Naive thymus-derived CD4-positive, alpha-beta T cell (primary cell): Measurements from ENCODE around the gene CBLB. TPM values are rescaled to one million over a fixed set of nuclear protein-coding genes. Genes with fewer than 3 reads are reported as not detected.

Experiments used
- ATAC-seq: fragments of 150-1000 bp; cut with Tn5 transposase; 2 replicates; pipeline ENCODE4 v1.10.0; 2021; ENCODE audit warnings: mild to moderate bottlenecking, moderate library complexity
- CTCF ChIA-PET: fragments of 350-600 bp; sonication (Branson Sonifier 250); formaldehyde crosslinking; loops from one replicate; lab custom pipeline; 2021; ENCODE audit warnings: antibody characterized with exemption; lab: Charles Lee
- POLR2A ChIA-PET: fragments of 350-600 bp; sonication (Branson Sonifier 250); formaldehyde crosslinking; loops from one replicate; lab custom pipeline; 2021; ENCODE audit warnings: antibody characterized with exemption, inconsistent platforms; lab: Charles Lee
- DNase-seq, 9 donors: peaks; one replicate each; pipeline versions ENCODE4 v3.0.0 to v3.0.0-alpha.2; 2020 to 2022; ENCODE audit warnings: mixed read lengths in 1 of 9
- H3K27ac ChIP-seq: one replicate; pipeline ENCODE4 v1.7.0; 2013; ENCODE audit warnings: mild to moderate bottlenecking, low read depth, low read length, moderate library complexity
- H3K27me3 ChIP-seq, 2 donors: one replicate each; pipeline ENCODE4 v1.7.0; 2013; ENCODE audit warnings: low read length in 2 of 2, mild to moderate bottlenecking in 2 of 2, moderate library complexity in 2 of 2; ENCODE audit not compliant: control insufficient read depth in 2 of 2, insufficient read depth in 2 of 2
- H3K36me3 ChIP-seq, 3 experiments: 1 replicate in 2 of 3; 2 replicates in 1 of 3; pipeline ENCODE4 v1.7.0; 2013; ENCODE audit warnings: low read length in 3 of 3, mild to moderate bottlenecking in 3 of 3, moderate library complexity in 1 of 3; ENCODE audit not compliant: insufficient read depth in 3 of 3, control insufficient read depth in 2 of 3
- H3K4me1 ChIP-seq, 2 donors: one replicate each; pipeline ENCODE4 v1.7.0; 2013; ENCODE audit warnings: low read length in 2 of 2, mild to moderate bottlenecking in 2 of 2, moderate library complexity in 1 of 2; ENCODE audit not compliant: control insufficient read depth in 2 of 2, insufficient read depth in 2 of 2
- H3K4me3 ChIP-seq: 2 replicates; pipeline ENCODE4 v1.7.0; 2013; ENCODE audit warnings: mild to moderate bottlenecking, low read length
- H3K9me3 ChIP-seq, 3 experiments: 1 replicate in 2 of 3; 2 replicates in 1 of 3; pipeline ENCODE4 v1.7.0; 2013; ENCODE audit warnings: low read length in 3 of 3; ENCODE audit not compliant: control insufficient read depth in 2 of 3
- H3K27ac Mint-ChIP-seq, 9 donors: one replicate each; pipeline ENCODE4 v1.8.0; 2020 to 2022; ENCODE audit warnings: mixed read lengths in 9 of 9, mild to moderate bottlenecking in 8 of 9, moderate library complexity in 5 of 9, inconsistent platforms in 2 of 9
- H3K27me3 Mint-ChIP-seq, 5 donors: one replicate each; pipeline ENCODE4 v1.8.0; 2021 to 2022; ENCODE audit warnings: mixed read lengths in 5 of 5, mild to moderate bottlenecking in 1 of 5
- H3K36me3 Mint-ChIP-seq, 5 donors: one replicate each; pipeline ENCODE4 v1.8.0; 2020 to 2022; ENCODE audit warnings: mixed read lengths in 5 of 5, mild to moderate bottlenecking in 3 of 5, inconsistent platforms in 1 of 5
- H3K4me1 Mint-ChIP-seq, 7 donors: one replicate each; pipeline ENCODE4 v1.8.0; 2020 to 2022; ENCODE audit warnings: mixed read lengths in 7 of 7, mild to moderate bottlenecking in 3 of 7, inconsistent platforms in 1 of 7
- H3K4me3 Mint-ChIP-seq, 10 donors: one replicate each; pipeline ENCODE4 v1.8.0; 2020 to 2022; ENCODE audit warnings: mild to moderate bottlenecking in 10 of 10, mixed read lengths in 10 of 10, moderate library complexity in 6 of 10, inconsistent platforms in 2 of 10
- H3K9me3 Mint-ChIP-seq, 11 donors: one replicate each; pipeline ENCODE4 v1.8.0; 2020 to 2022; ENCODE audit warnings: mixed read lengths in 11 of 11, mild to moderate bottlenecking in 4 of 11, inconsistent platforms in 1 of 11, moderate library complexity in 1 of 11
- intact Hi-C, 2 donors: fragments of 100-400 bp; cut with micrococcal nuclease; formaldehyde crosslinking; loops; one replicate each; pipeline ENCODE4 v1.15.1; 2023
- polyA plus RNA-seq, 2 donors: library from polyadenylated mRNA; unstranded; fragments of 300-500 nt; fragmentation: Illumina TruSeq; gene quantifications; one replicate each; pipeline ENCODE4 v1.2.3, GENCODE V29; 2021
- total RNA-seq, 6 experiments: library from RNA in 5 of 6; stranded (reverse) in 5 of 6; gene quantifications; 1 replicate in 5 of 6; 2 replicates in 1 of 6; pipeline ENCODE4 v1.2.3 and lab custom pipeline; 2021 to 2026

Gene CBLB
- total and polyA plus RNA-seq, 7 experiments from 2014 or later, result 22.4 to 135 (median 97.8) TPM

DNA sequence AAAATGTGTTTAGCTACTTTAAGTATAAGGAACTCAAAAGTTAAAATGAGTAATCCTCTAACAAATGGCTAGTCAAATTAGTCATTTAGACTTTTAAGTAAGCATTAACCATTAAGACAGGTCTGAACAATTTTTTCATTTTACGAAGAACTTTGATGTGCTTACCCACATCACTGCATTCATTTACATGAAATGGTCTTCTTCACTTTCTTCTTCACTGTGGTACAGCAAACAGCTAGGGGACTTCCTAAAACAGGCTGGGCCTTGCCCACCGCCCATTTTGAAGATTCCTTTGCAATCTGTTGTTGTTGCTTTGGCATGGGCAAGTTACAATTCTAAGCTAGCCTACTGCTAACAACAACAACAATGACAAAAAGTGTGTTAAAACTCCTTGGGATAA lies 67.4 kb downstream of the CBLB start:
- Mint-ChIP-seq H3K36me3 (peaks cover 4 to 48% (median 16%) of the 10 kb centered on the region in 5 donors), H3K27ac (peak overlapping the region in 8 of 9 donors; percentile 26 to 76 (median 51)), H3K9me3 (peaks cover 0 to 5% (median 0%) of the 10 kb centered on the region in 11 donors), H3K4me1 (peaks cover 45 to 92% (median 79%) of the 10 kb centered on the region in 7 donors), H3K27me3 (no peaks in the 10 kb centered on the region), H3K4me3 (peak overlapping the region in 4 of 10 donors; percentile 8 to 45 (median 22))
- Histone ChIP-seq H3K9me3 (no peaks in the 10 kb centered on the region), H3K4me3 (no peak overlapping the region), H3K4me1 (peaks cover 19 to 42% of the 10 kb centered on the region in 2 donors), H3K27me3 (no peaks in the 10 kb centered on the region), H3K27ac (no peak overlapping the region), H3K36me3 (no peaks in the 10 kb centered on the region)
- ATAC-seq (peak; percentile 52), DNase-seq (no peak)
- ChIA-PET CTCF (no interaction called here), POLR2A (interaction anchor here (0.6 to 0.7 kb wide), 2 partner anchors 25 to 182 kb away, joined by 3 read pairs; no protein-coding TSS in a partner anchor)
- intact Hi-C loops, result loop anchor here (1.0 to 10.0 kb wide), 5 partner anchors 8 to 437 kb away; partner anchors contain the start of gene ALCAM (in 1 of the 2)

DNA sequence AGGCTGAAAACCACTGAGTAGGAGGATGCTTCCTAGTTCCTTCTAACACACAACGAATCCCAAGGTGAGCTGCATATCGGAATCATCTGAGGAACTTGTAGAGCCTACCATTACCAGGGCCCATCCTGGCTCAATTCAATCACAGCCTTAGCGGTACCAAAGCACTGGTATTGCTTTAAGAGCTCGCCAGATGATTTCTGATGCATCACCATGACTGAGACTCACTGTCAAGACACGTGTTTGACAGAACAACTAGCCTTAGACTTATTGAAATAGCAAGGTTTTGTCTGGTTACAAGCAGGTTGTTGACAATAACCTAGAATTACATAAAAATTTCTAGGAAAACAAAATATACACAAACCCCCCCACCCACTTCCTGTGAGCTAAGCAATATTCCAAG lies 68.5 kb downstream of the CBLB start:
- Mint-ChIP-seq H3K27ac (peak overlapping the region in 1 of 9 donors; percentile 24), H3K4me3 (peak overlapping the region in 1 of 10 donors; percentile 2), H3K4me1 (peaks cover 40 to 92% (median 79%) of the 10 kb centered on the region in 7 donors), H3K27me3 (no peaks in the 10 kb centered on the region), H3K9me3 (peaks cover 0 to 5% (median 0%) of the 10 kb centered on the region in 11 donors), H3K36me3 (peaks cover 4 to 50% (median 12%) of the 10 kb centered on the region in 5 donors)
- ChIA-PET CTCF (interaction anchor here (0.6 kb wide), 1 partner anchor 62 kb away, joined by 3 read pairs; no protein-coding TSS in a partner anchor), POLR2A (no interaction called here)
- H3K27ac ChIP-seq, result no peak overlapping the region
- H3K9me3 ChIP-seq, result no peaks in the 10 kb centered on the region
- no peaks in the 10 kb centered on the region for H3K36me3 ChIP-seq
- intact Hi-C loops, result loop anchor here (2.0 to 10.0 kb wide), 3 partner anchors 14 to 436 kb away; partner anchors contain the start of gene ALCAM (in 1 of the 2)
- peaks cover 19 to 40% of the 10 kb centered on the region in 2 donors for H3K4me1 ChIP-seq
- no peak for DNase-seq
- H3K4me3 ChIP-seq, result no peak overlapping the region
- no peaks in the 10 kb centered on the region for H3K27me3 ChIP-seq
- no peak for ATAC-seq

DNA sequence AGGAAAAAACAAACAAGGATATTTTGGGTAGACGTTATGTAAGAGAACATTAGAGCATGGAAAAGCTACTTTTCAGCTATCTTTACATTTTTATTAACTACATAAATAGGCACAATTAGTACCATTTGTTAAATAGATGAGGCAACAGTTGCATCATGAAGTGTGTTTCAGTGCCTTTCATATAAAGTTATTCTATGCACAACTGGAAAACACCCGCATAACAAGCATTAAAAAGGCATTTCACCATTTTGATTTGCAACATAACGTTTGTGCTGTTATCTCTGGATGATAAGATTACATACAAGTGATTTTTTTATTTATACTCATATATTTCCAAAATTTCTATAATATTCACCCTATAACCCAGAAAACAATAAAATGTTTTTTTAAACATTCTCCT lies 69.5 kb downstream of the CBLB start:
- Mint-ChIP-seq H3K4me1 (peaks cover 40 to 95% (median 82%) of the 10 kb centered on the region in 7 donors), H3K9me3 (peaks cover 0 to 2% (median 0%) of the 10 kb centered on the region in 11 donors), H3K27ac (peak overlapping the region in 6 of 9 donors; percentile 32 to 73 (median 58)), H3K27me3 (no peaks in the 10 kb centered on the region), H3K36me3 (peaks cover 0 to 48% (median 9%) of the 10 kb centered on the region in 5 donors), H3K4me3 (peak overlapping the region in 7 of 10 donors; percentile 20 to 66 (median 49))
- Histone ChIP-seq H3K4me3 (no peak overlapping the region), H3K9me3 (no peaks in the 10 kb centered on the region), H3K27ac (no peak overlapping the region), H3K36me3 (no peaks in the 10 kb centered on the region), H3K4me1 (peaks cover 19 to 42% of the 10 kb centered on the region in 2 donors), H3K27me3 (no peaks in the 10 kb centered on the region)
- ChIA-PET POLR2A (interaction anchor here (1.2 kb wide), 2 partner anchors 10 to 69 kb away, joined by 3 read pairs; no protein-coding TSS in a partner anchor), CTCF (no interaction called here)
- intact Hi-C loops, result loop anchor here in 1 of 2 donors (5.0 kb wide), 1 partner anchor 33 kb away; no protein-coding TSS in a partner anchor
- DNase-seq (no peak), ATAC-seq (no peak)

DNA sequence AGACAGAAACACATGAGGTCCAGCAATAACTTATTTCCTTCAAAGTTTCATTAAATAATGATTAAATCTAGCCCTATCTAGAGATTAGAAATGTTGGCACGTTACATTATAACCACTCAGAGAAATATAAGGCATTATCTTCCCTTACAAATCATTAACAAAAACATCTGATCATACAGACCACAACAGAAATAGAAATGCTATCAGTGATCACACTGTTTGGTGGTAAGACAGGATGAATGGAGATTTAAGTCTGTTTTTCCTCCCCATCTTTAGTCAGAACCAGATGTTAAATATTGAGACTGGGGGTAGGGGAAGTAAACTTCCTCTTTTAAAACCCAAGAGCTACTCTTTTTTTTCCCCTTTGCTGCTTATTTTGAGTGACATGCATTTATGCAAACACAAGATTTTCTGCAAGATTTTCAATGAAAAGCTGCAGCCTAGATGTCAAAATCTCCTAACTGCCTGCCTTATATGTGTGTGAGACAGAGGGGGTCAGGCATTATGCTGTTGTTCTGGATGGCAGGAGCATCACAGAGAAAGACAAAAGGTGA lies 70.4 kb downstream of the CBLB start:
- H3K9me3 ChIP-seq, result no peaks in the 10 kb centered on the region
- H3K27me3 Mint-ChIP-seq, result no peaks in the 10 kb centered on the region
- intact Hi-C loops, result loop anchor here in 1 of 2 donors (1.0 to 5.0 kb wide), 2 partner anchors 8 to 34 kb away; no protein-coding TSS in a partner anchor
- DNase-seq (peak in 5 of 9 donors; percentile 11 to 42 (median 25)), ATAC-seq (peak; percentile 64)
- no peak overlapping the region for H3K27ac ChIP-seq
- H3K27me3 ChIP-seq, result no peaks in the 10 kb centered on the region
- H3K4me1 ChIP-seq, result peaks cover 19 to 42% of the 10 kb centered on the region in 2 donors
- H3K4me3 ChIP-seq, result no peak overlapping the region
- ChIA-PET CTCF (interaction anchor here (0.5 kb wide), 1 partner anchor 16 kb away, joined by 4 read pairs; no protein-coding TSS in a partner anchor), POLR2A (interaction anchor here (0.6 to 1.2 kb wide), 4 partner anchors 9 to 554 kb away, joined by 3 to 5 read pairs (median 3); no protein-coding TSS in a partner anchor)
- H3K36me3 ChIP-seq, result no peaks in the 10 kb centered on the region
- H3K4me1 Mint-ChIP-seq, result peaks cover 40 to 98% (median 87%) of the 10 kb centered on the region in 7 donors
- H3K27ac Mint-ChIP-seq, result peak overlapping the region; percentile 5 to 69 (median 48)
- peaks cover 0 to 2% (median 0%) of the 10 kb centered on the region in 11 donors for H3K9me3 Mint-ChIP-seq
- peaks cover 0 to 49% (median 9%) of the 10 kb centered on the region in 5 donors for H3K36me3 Mint-ChIP-seq
- peak overlapping the region in 9 of 10 donors; percentile 2 to 66 (median 49) for H3K4me3 Mint-ChIP-seq

DNA sequence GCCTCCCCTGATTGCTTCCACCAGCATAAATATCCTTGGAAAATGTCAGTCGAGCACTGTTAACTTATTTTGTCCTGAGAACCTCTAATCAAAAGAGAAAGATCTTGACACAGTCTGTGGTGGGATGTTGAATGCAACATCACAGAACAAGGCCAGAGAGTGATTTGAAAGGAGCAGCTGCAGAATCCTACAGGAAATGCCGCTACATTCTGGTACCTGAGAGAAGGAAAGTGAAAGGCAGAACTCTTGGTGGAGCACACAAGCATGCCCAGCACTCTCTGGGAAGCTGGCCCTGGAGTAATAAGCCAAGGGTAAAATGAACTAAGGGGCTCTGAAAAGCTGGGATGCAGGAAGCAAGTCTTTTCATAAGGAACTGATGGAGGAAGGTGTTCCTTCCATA lies 75.8 kb downstream of the CBLB start:
- Histone ChIP-seq H3K36me3 (no peaks in the 10 kb centered on the region), H3K9me3 (no peaks in the 10 kb centered on the region), H3K4me1 (peaks cover 7 to 30% of the 10 kb centered on the region in 2 donors), H3K27me3 (no peaks in the 10 kb centered on the region), H3K27ac (no peak overlapping the region), H3K4me3 (no peak overlapping the region)
- Mint-ChIP-seq H3K9me3 (no peaks in the 10 kb centered on the region), H3K27ac (peak overlapping the region in 2 of 9 donors; percentile 48 to 66), H3K36me3 (peaks cover 0 to 50% (median 16%) of the 10 kb centered on the region in 5 donors), H3K4me1 (peaks cover 33 to 86% (median 75%) of the 10 kb centered on the region in 7 donors), H3K4me3 (no peak overlapping the region), H3K27me3 (no peaks in the 10 kb centered on the region)
- ChIA-PET CTCF (no interaction called here), POLR2A (no interaction called here)
- no peak for DNase-seq
- no peak for ATAC-seq
- intact Hi-C loops, result no loop called here

DNA sequence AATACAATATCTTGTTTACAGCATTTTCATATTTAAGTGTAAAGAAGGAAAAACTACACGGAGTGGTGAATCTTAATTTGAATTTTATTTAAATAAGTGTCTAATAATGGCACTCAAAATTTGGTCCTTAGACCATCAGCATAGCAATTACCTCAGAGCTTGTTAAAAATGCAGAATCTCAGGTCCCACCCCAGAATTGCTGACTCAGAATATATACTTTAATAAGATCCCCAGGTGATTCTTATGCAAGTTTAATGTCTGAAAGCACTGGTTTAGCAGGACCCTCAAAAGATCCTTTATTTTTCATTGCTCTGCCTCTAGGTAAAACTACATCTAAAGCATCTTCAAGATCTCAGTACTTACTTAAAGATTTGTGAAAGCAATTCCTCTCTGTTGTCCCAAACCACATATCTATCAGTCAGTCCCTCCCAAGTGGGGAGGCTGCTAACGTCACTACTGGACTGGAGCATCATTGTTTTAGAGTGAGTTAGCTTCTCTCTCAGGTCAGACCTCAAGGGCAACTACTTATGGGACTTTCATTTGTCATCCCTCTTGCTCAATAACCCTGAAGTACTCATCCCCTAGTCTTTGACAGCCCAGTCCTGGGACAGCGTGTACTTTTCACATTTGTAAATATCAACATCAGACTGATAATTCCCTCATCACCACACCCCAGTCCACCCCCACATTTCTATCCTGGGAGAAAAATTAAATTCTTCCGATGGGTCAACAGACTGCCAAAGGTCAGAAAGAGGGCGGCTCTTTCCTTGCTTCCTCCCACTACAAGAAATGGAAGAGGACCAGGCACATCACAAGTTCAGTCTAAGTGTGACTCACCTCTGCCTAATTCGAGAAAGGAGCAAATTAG lies 76.7 kb downstream of the CBLB start:
- peaks cover 3 to 24% of the 10 kb centered on the region in 2 donors for H3K4me1 ChIP-seq
- H3K9me3 ChIP-seq, result no peaks in the 10 kb centered on the region
- H3K27me3 Mint-ChIP-seq, result no peaks in the 10 kb centered on the region
- peaks cover 39 to 86% (median 76%) of the 10 kb centered on the region in 7 donors for H3K4me1 Mint-ChIP-seq
- peak overlapping the region in 5 of 9 donors; percentile 22 to 73 (median 47) for H3K27ac Mint-ChIP-seq
- H3K4me3 Mint-ChIP-seq, result peak overlapping the region in 1 of 10 donors; percentile 25
- H3K36me3 Mint-ChIP-seq, result peaks cover 0 to 52% (median 15%) of the 10 kb centered on the region in 5 donors
- intact Hi-C loops, result loop anchor here in 1 of 2 donors (1.0 kb wide), 2 partner anchors 9 to 10 kb away; no protein-coding TSS in a partner anchor
- no peaks in the 10 kb centered on the region for H3K9me3 Mint-ChIP-seq
- CTCF ChIA-PET, result no interaction called here
- no peaks in the 10 kb centered on the region for H3K27me3 ChIP-seq
- POLR2A ChIA-PET, result no interaction called here
- DNase-seq (no peak), ATAC-seq (no peak)
- H3K4me3 ChIP-seq, result no peak overlapping the region
- no peak overlapping the region for H3K27ac ChIP-seq
- H3K36me3 ChIP-seq, result no peaks in the 10 kb centered on the region
